Caco-2 (cell line): ENCODE measurements around the gene EDEM2. TPM values are rescaled to one million over a fixed set of nuclear protein-coding genes. Genes with fewer than 3 reads are reported as not detected.
"Not testable (repeated sequence)": the region's sequence is repeated elsewhere in the genome, so short reads cannot be mapped to it uniquely, and the experiment has no call there.

ENCODE experiments used
- BruUV-seq: library from RNA; stranded (reverse); fragments of 400-500 nt; replicated peaks from 2 replicates; lab custom pipeline; 2021; lab: Mats Ljungman, UMichigan
- CTCF ChIA-PET: fragments of 300-600 bp; sonication (Branson Sonifier 250); formaldehyde crosslinking; loops from one replicate; lab custom pipeline; 2022; ENCODE audit warnings: antibody characterized with exemption; lab: Charles Lee
- POLR2A ChIA-PET: fragments of 300-600 bp; sonication (Branson Sonifier 250); formaldehyde crosslinking; loops from one replicate; lab custom pipeline; 2022; ENCODE audit warnings: antibody characterized with exemption; lab: Charles Lee
- DNase-seq, 2 experiments: peaks; one replicate each; pipeline versions ENCODE4 v3.0.0 to v3.0.0-alpha.2; 2020 to 2022
- H3K27me3 ChIP-seq: replicated peaks from 2 replicates; pipeline ENCODE4 v1.6.0; 2011; ENCODE audit warnings: low read length; ENCODE audit not compliant: control insufficient read depth, insufficient read depth
- H3K36me3 ChIP-seq: 2 replicates; pipeline ENCODE4 v1.5.1; 2011; ENCODE audit warnings: low read length; ENCODE audit not compliant: control insufficient read depth, insufficient read depth
- H3K4me1 ChIP-seq: fragments of 250-450 bp; sonication (Bioruptor Pico); 2 replicates; pipeline ENCODE4 v1.5.1; 2020; ENCODE audit warnings: mild to moderate bottlenecking
- H3K4me3 ChIP-seq: 2 replicates; pipeline ENCODE4 v1.5.1; 2011; ENCODE audit warnings: low read depth, mild to moderate bottlenecking, control low read depth, low read length
- H3K9me3 ChIP-seq: fragments of 250-450 bp; sonication (Bioruptor Pico); 2 replicates; pipeline ENCODE4 v1.5.1; 2020; ENCODE audit warnings: mild to moderate bottlenecking, moderate library complexity
- H3K27ac Mint-ChIP-seq: one replicate; pipeline ENCODE4 v1.8.0; 2022; ENCODE audit warnings: mixed read lengths; ENCODE audit not compliant: unreplicated experiment
- H3K27me3 Mint-ChIP-seq: one replicate; pipeline ENCODE4 v1.8.0; 2022; ENCODE audit warnings: mixed read lengths; ENCODE audit not compliant: insufficient read depth, unreplicated experiment
- H3K36me3 Mint-ChIP-seq: one replicate; pipeline ENCODE4 v1.8.0; 2022; ENCODE audit warnings: mild to moderate bottlenecking, mixed read lengths; ENCODE audit not compliant: insufficient read depth, unreplicated experiment
- H3K4me1 Mint-ChIP-seq: one replicate; pipeline ENCODE4 v1.8.0; 2022; ENCODE audit warnings: low read depth, mixed read lengths; ENCODE audit not compliant: unreplicated experiment
- H3K4me3 Mint-ChIP-seq: one replicate; pipeline ENCODE4 v1.8.0; 2022; ENCODE audit warnings: mild to moderate bottlenecking, moderate library complexity, mixed read lengths; ENCODE audit not compliant: unreplicated experiment
- H3K9me3 Mint-ChIP-seq: one replicate; pipeline ENCODE4 v1.8.0; 2022; ENCODE audit warnings: mixed read lengths; ENCODE audit not compliant: unreplicated experiment
- CTCF ChIP-seq, 2 experiments: fragments of 200-600 bp in 1 of 2; IDR thresholded peaks; 1 replicate in 1 of 2; 2 replicates in 1 of 2; pipeline versions ENCODE4 v1.5.1 to v1.8.0; 2011 to 2022; ENCODE audit warnings: antibody characterized with exemption in 1 of 2, control low read depth in 1 of 2, inconsistent platforms in 1 of 2, low read depth in 1 of 2, low read length in 1 of 2, mild to moderate bottlenecking in 1 of 2, moderate library complexity in 1 of 2; ENCODE audit not compliant: insufficient read depth in 1 of 2, severe bottlenecking in 1 of 2, unreplicated experiment in 1 of 2
- intact Hi-C: fragments of 100-400 bp; cut with micrococcal nuclease; formaldehyde crosslinking; loops from one replicate; pipeline ENCODE4 v1.10.0; 2022; ENCODE audit not compliant: unreplicated experiment
- total RNA-seq: library from RNA; stranded (reverse); gene quantifications from 2 replicates; pipeline ENCODE4 v1.2.3, GENCODE V29; 2022

EDEM2 gene
- total RNA-seq, 1 experiment from 2014 or later: 41.2 TPM

GRCh38 chr20:35085477-35086225 lies 61.5 kb downstream of the EDEM2 start:
- POLR2A ChIA-PET: interaction anchor here (0.6 kb wide), 1 partner anchor 217 kb away, joined by 3 read pairs; no protein-coding TSS in a partner anchor
- no peaks in the 10 kb centered on the region for H3K27me3 ChIP-seq
- TF ChIP-seq CTCF (IDR thresholded peaks at IDR 0.05; ENCODE audit: insufficient read depth in 1 of 2, low read depth in 1 of 2, low read length in 1 of 2, severe bottlenecking in 1 of 2, unreplicated experiment in 1 of 2): no peak
- H3K9me3 Mint-ChIP-seq: no peaks in the 10 kb centered on the region
- CTCF ChIA-PET: interaction anchor here (0.6 to 0.9 kb wide), 3 partner anchors 11 to 755 kb away, joined by 3 to 5 read pairs (median 4); no protein-coding TSS in a partner anchor
- peaks cover 6% of the 10 kb centered on the region for H3K4me1 Mint-ChIP-seq
- H3K9me3 ChIP-seq: no peaks in the 10 kb centered on the region
- no peaks in the 10 kb centered on the region for H3K27me3 Mint-ChIP-seq
- intact Hi-C loops: no loop called here
- no peaks in the 10 kb centered on the region; the same call in 1 of the 2 replicates for H3K36me3 ChIP-seq
- peaks cover 52% of the 10 kb centered on the region for H3K36me3 Mint-ChIP-seq
- no peaks in the 10 kb centered on the region for H3K4me1 ChIP-seq
- no TSS peak for BruUV-seq
- DNase-seq: no peak
- H3K4me3 ChIP-seq: no peak overlapping the region
- H3K4me3 Mint-ChIP-seq: no peak overlapping the region
- H3K27ac Mint-ChIP-seq: no peak overlapping the region

DNA sequence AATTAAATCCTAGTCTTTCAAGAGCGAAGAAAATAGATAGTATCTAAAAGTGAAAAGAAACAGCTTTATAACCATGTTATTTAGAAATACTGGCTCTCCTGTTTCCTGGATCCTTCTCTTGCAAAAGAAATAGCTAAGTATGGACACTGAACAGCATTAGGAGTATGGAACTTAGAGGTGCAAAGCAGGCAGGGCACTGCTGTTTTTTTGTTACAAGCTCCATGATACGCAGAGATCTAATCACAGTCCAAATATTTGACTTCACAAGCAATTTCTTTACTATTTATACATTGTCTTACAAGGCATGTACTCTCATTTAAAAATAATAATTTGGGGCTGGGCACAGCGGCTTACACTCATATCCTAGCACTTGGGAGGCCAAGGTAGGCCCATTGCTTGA lies 62.1 kb downstream of the EDEM2 start:
- peaks cover 6% of the 10 kb centered on the region for H3K4me1 Mint-ChIP-seq
- ChIA-PET CTCF (interaction anchor here (0.6 to 0.7 kb wide), 2 partner anchors 178 to 315 kb away, joined by 4 to 6 read pairs; no protein-coding TSS in a partner anchor), POLR2A (interaction anchor here (0.6 kb wide), 1 partner anchor 217 kb away, joined by 3 read pairs; no protein-coding TSS in a partner anchor)
- Histone ChIP-seq H3K4me1 (no peaks in the 10 kb centered on the region), H3K9me3 (no peaks in the 10 kb centered on the region), H3K36me3 (no peaks in the 10 kb centered on the region; the same call in 1 of the 2 replicates), H3K4me3 (no peak overlapping the region), H3K27me3 (no peaks in the 10 kb centered on the region)
- H3K27me3 Mint-ChIP-seq: no peaks in the 10 kb centered on the region
- DNase-seq: no peak
- no peaks in the 10 kb centered on the region for H3K9me3 Mint-ChIP-seq
- H3K27ac Mint-ChIP-seq: no peak overlapping the region
- H3K4me3 Mint-ChIP-seq: no peak overlapping the region
- no TSS peak for BruUV-seq
- intact Hi-C loops: no loop called here
- TF ChIP-seq CTCF (IDR thresholded peaks at IDR 0.05; ENCODE audit: insufficient read depth in 1 of 2, low read depth in 1 of 2, low read length in 1 of 2, severe bottlenecking in 1 of 2, unreplicated experiment in 1 of 2): no peak
- H3K36me3 Mint-ChIP-seq: peaks cover 57% of the 10 kb centered on the region

DNA sequence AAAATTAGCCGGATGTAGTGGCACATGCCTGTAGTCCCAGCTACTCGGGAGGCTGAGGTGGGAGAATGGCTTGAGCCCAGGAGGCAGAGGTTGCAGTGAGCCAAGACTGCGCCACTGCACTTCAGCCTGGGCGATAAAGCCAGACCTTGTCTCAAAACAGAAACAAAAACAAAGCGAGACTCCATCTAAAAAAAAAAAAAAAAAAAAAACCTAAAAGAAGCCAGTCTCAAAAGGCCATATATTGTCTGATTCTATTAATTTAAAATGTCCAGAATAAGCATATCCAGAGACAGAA lies 66.8 kb downstream of the EDEM2 start:
- H3K36me3 ChIP-seq, H3K4me3 ChIP-seq, H3K4me1 ChIP-seq, DNase-seq, H3K9me3 ChIP-seq, intact Hi-C loops, BruUV-seq, H3K27me3 ChIP-seq, H3K4me3 Mint-ChIP-seq, H3K27me3 Mint-ChIP-seq, H3K27ac Mint-ChIP-seq, POLR2A ChIA-PET, H3K4me1 Mint-ChIP-seq: not testable (repeated sequence)
- H3K36me3 Mint-ChIP-seq: peaks cover 67% of the 10 kb centered on the region
- H3K9me3 Mint-ChIP-seq: peaks cover 18% of the 10 kb centered on the region
- CTCF ChIA-PET: interaction anchor here (1.4 kb wide), 1 partner anchor 206 kb away, joined by 3 read pairs; no protein-coding TSS in a partner anchor
